OCI-LY3 (cell line): ENCODE measurements around the gene BRAF.

Experiments used
- CTCF ChIP-seq: fragments of 200-600, 300-600 bp; sonication (generic); IDR thresholded peaks from 2 replicates; pipeline ENCODE4 v1.5.1; 2014; ENCODE audit warnings: antibody characterized with exemption, low read length, low read depth
- EZH2phosphoT487 ChIP-seq: fragments of 200-600 bp; shearing (Covaris generic); IDR thresholded peaks from 2 replicates; pipeline ENCODE4 v1.6.1; 2018; ENCODE audit warnings: antibody characterized with exemption, mixed run types, low read depth

- TF ChIP-seq CTCF (no peak), EZH2phosphoT487 (no peak)
These were observed 186.4 kb downstream of the BRAF start for GRCh38 chr7:140738280-140738679.
